SK-MEL-5 (cell line): Measurements from ENCODE around the gene CHRNA3. TPM values are rescaled to one million over a fixed set of nuclear protein-coding genes. Genes with fewer than 3 reads are reported as not detected.

ENCODE experiments used
- DNase-seq: peaks from one replicate; pipeline ENCODE4 v3.0.0-alpha.2; 2016; ENCODE audit warnings: low read depth, low spot score
- in situ Hi-C: cut with HindIII; loops from 2 replicates; pipeline ENCODE4 v1.10.0; 2016; ENCODE audit warnings: low sequenced_read_pairs, high pct_unique_total_duplicates, low pct_unique_long_range_greater_than_20kb
- total RNA-seq: library from RNA; depleted of rRNA; stranded (reverse); fragments of >200 nt; shearing (Covaris generic); gene quantifications from 2 replicates; pipeline ENCODE4 v1.2.3, GENCODE V29; 2014

The CHRNA3 gene
- total RNA-seq, 1 experiment from 2014 or later = 0.74 TPM

GRCh38 chr15:78640527-78641101, 19.8 kb upstream of the CHRNA3 start:
- DNase-seq = no peak
- in situ Hi-C loops = no loop called here

DNA sequence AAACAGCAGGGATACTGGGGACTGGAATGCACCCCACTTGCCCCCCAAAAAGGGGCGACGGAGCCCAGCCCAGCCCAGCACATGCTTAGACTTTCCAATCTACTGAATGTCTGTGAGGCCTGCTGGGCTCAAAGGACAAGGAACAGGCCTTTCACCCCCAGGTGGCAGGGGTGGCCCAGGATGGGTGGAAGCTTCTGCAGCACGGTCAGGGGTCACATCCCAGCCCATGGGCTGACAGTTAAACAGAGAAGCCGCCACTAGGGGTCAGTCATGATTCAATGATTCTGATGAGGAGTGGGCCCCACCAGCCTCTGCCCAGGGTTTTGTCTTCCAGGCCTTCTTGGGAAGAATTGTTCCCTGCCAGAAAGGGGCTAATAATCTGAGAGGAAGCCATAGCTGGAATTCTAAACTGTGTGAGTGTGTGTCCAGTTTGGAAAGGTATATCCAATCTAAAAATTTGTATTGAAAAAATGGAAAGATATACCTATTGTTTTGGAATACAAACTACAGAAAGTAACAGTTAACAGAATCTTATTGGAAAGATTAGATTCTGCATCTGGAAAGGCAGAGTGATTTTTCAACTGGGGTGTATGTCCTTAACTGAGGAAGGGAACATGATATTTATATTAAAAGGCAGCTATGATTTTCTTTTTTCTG, 18.0 kb upstream of the CHRNA3 start:
- DNase-seq = peak; percentile 82
- in situ Hi-C loops = no loop called here

- in situ Hi-C loops = no loop called here
- DNase-seq = no peak
Measured at GRCh38 chr15:78637776-78638435, 17.1 kb upstream of the CHRNA3 start.

GRCh38 chr15:78636378-78636859, 15.6 kb upstream of the CHRNA3 start:
- no peak for DNase-seq
- in situ Hi-C loops = no loop called here

- no peak for DNase-seq
- in situ Hi-C loops = no loop called here
Measured at GRCh38 chr15:78635346-78635745, 14.6 kb upstream of the CHRNA3 start.

DNA sequence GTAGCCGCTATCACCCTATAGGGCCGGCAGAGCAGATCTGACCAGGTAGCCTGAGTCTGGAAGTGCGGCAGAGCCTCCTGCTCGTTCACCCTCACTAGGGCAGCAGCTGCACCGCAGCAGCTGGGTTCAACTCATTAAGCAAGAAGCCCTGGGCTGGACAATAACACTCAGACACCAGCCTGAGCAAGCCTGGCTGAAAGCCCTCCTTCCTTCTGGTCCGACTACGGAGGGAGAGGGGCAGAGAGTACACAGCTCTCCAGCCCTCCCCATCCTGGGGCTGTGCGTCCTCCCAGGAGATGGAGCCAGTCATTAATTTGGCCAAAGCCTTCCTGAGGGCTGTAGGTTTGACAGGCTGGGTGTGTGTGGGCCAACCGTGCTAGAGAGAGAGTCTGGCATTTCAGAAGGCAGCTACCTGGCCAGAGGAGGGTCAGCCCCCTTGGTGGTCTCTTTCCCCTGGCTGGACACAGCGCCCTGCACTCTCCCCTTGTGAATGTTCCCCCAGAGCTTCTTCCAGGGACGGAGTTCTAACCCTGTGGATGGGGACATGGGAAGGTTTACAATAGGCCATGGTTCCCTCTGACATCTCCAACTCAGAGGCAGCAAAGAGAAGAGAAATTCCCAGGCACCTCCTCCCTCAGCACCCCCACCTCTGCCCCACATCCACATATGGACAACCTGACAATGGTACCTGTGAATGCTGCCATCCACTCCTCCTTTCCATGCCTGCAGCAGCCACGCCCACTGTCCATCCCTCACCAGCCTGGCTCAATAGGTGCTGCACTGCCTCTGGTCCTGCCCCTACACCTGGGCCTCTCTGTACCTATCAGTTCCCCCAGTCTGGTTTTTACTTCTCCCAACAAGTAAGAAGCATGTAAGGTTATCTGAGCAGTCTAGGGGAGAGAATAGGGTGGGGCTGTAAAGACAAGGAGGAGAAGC, 13.7 kb upstream of the CHRNA3 start:
- in situ Hi-C loops = no loop called here
- no peak for DNase-seq

DNA sequence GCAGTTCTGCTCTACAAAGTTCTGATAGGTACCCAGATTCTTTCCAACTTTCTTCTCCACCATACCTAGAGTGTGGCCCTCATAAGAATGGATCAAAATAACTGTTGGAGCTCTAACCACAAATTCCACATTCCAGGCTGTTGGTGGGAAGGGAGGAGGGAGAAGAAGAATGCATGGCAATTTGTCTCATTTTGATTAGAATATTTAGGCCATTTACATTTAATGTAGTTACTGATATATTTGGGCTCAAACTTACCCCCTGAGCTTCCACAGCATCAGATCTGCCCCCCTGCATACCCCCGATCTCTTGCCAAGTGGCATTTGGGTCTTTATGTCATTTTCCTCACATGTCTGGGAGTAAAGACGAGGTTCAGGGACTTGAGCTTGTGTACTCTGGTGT, 12.6 kb upstream of the CHRNA3 start:
- DNase-seq = no peak
- in situ Hi-C loops = no loop called here

DNA sequence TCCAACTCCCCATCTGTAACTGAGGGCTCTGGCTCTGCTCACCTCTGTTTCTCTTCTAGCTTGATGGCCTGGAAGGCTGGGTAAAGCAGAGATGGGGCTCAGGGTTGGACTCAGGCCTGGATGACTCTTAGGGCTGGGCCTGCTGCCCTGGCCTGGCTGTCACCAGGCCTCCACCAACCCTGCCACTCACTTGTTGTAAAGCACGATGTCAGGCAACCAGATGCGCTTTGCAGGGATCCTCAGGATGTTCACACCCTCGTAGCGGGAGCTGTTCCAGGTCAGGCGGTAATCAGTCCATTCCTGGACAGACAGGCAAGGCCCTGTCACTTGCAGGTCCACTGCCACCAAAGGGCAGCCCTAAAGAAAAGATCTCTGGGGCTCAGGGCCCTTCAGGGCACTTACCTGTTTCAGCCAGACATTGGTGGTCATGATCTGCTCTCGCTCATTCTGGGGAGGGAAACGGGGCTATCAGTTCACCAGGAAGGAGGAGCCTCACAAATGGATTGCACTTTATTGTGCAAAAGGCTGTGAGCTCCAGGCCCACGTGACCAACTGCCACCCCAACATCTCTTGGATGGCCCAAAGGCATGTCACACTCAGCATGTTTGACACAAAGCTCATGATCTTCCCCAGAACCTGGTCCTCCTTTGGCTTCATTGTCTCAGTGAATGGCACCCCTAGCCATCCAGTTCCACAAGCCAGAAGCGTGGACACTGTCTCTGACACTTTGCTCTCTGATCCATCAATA, 10.3 kb upstream of the CHRNA3 start:
- in situ Hi-C loops = no loop called here

GRCh38 chr15:78629716-78630065, 8.9 kb upstream of the CHRNA3 start:
- no peak for DNase-seq
- in situ Hi-C loops = no loop called here

More for the DNA sequence above, 10.3 kb upstream of the CHRNA3 start:
- DNase-seq = no peak

GRCh38 chr15:78629031-78629715, 8.4 kb upstream of the CHRNA3 start:
- in situ Hi-C loops = no loop called here
- DNase-seq = no peak

GRCh38 chr15:78628227-78628626, 7.4 kb upstream of the CHRNA3 start:
- no peak for DNase-seq
- in situ Hi-C loops = no loop called here

DNA sequence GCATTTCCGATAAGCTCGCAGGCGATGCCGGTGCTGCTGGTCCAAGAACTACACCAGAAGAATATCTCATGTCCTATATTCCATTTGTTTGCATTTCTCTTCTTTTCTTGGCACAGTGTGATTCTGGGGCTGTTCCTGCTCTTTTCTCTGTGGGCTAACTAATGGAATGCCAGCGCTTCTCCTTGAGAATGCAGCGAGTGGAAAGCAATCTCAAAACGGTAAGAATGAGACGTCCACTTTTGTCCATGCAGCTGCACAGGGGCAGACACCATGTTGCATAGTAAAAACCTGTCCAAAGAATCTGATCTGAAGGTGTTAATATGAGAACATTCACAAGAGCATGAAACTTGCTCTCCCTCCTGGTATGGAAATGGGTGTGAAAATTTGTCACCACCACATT, 6.6 kb upstream of the CHRNA3 start:
- in situ Hi-C loops = no loop called here
- DNase-seq = no peak

DNA sequence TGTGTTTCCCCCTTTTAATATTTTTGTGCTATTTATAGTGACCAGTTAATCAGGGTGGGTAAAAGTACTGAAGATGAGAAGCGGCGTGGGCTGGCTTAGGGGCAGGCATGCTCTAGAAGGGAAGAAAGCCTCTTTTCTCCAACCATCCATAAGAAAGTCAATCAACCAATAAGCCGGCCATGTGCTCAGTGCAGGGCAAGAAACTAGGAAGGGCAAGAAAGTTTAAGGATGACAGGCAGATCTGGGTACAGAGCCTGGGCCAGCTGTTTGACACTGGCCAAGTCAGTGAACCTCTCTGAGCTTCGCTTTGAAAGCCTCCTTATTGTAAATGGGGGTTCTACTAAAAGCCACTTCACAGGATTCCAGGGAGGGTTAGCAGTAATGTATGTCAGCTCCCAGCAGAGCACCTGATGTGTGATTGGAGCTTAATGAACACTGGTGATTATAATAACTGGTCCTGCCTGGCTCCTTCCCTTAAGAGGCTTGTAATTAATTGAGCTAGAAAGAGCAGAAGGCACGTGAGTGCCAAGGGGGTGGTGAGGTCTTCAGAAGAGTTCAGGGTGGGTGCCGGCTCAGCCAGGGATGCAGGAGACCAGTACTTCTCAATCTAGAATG, 5.7 kb upstream of the CHRNA3 start:
- DNase-seq = no peak
- in situ Hi-C loops = no loop called here

DNA sequence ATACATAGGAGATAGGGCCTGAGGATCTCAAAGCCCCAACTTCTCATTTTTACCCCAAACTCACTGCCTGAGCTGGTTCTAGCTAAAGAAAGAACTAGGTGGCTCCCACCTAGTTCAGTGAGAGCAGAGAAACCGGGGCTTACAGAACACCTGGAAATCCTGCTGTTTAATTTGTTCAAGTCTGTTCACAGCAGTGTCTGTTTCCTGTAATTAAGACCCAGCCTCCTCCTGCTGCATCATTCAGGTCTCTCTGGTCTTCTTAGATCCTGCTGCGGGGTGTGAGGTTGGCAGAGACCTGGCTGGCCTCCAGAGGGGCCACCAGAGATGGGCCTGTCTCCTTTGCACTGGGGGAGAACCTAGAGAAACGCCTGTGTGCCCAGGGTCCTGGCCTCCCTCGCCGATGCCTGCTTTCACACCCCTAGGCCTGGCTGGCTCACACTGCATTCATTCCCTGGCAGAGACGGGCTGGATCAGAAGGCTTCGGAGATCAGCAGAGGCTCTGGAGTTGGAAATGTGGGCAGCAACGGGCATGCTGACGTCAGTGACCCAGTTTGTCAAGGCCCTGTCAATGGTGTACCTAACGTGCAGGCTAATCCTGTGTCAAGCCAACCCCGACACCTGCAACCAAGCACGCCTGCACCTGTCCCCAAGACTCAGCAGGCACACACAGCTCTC, 4.9 kb upstream of the CHRNA3 start:
- DNase-seq = no peak
- in situ Hi-C loops = no loop called here

DNA sequence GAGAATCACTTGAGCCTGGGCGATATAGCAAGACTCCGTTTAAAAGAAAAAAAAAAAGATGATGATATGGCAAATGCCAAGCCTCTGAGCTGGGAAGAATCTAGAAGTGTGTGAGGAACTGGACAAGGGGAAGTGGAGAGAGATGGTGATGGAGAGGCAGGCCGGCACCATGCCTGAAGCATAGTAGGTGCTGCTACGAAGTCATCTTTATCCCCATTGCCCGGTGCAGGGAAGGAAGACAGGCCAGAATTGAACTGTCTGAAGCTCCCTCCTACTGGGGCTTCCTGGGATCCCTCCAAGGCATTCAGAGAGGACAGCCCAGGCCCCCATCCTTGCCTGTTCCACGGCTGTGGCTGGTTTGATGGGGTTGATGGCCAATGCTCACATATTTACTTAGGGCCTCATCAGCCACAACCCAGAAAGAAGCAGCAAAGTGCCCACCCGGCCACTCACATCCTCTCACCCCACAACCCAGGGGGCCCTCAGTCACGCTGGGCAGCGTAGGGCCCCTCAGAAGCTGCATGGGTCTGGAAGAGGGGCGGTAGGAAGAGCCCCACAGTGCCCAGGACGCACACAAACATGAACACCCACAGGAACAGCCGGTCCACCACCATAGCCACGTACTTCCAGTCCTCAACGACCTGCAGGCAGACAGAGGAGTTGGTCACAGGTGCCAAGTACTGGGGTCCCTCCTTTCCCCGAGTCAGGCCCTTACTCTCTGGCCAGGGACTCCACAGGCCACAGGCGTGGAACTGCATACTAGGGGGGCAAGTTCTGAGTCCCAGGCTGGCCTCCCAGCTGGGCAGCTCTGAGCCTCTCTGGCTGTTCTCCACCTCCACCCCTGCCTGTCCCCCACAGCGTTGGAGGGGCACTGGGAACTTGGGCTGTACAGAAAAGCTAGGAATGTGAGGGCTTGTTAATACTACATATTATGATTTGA, 4.1 kb upstream of the CHRNA3 start:
- in situ Hi-C loops = no loop called here
- DNase-seq = no peak
